C4-2B (cell line): ENCODE measurements around the gene PRKAG2.

Experiments used
- CTCF ChIP-seq: fragments of 450-650 bp; conservative IDR thresholded peaks from 2 replicates; pipeline ENCODE4 v1.5.1; 2017; ENCODE audit warnings: mild to moderate bottlenecking
- ZFX ChIP-seq: fragments of 450-650 bp; IDR thresholded peaks from 2 replicates; pipeline ENCODE4 v1.6.1; 2017

GRCh38 chr7:151629713-151630272 lies 247.1 kb downstream of the PRKAG2 start:
- TF ChIP-seq CTCF (no peak), ZFX (no peak)
